Gastrocnemius medialis (tissue), 4 donors: ENCODE measurements around the gene OR4D2. TPM values are rescaled to one million over a fixed set of nuclear protein-coding genes. Genes with fewer than 3 reads are reported as not detected.
A peak's percentile ranks its signal among the peaks of the same experiment; 100 is the strongest.

Experiments
- ATAC-seq, 2 donors: fragments of 150-250 bp; one replicate each; pipeline ENCODE4 v1.9.1; 2016
- DNase-seq, 2 donors: peaks; one replicate each; pipeline ENCODE4 v3.0.0-alpha.2; 2019
- H3K27ac ChIP-seq, 4 donors: fragments of 200-600 bp; sonication (generic); 1 replicate in 1 of 4; 2 replicates in 3 of 4; pipeline ENCODE4 v1.5.1; 2016 to 2018; ENCODE audit warnings: mild to moderate bottlenecking in 2 of 4, moderate library complexity in 1 of 4
- H3K27me3 ChIP-seq, 3 donors: fragments of 200-600 bp; sonication (generic) in 2 of 3; 1 replicate in 1 of 3; 2 replicates in 2 of 3; pipeline versions ENCODE4 v1.5.1 to v1.6.0; 2016 to 2019; ENCODE audit warnings: mild to moderate bottlenecking in 1 of 3, moderate library complexity in 1 of 3
- H3K36me3 ChIP-seq, 2 donors: fragments of 200-600 bp; sonication (generic) in 1 of 2; one replicate each; pipeline ENCODE4 v1.5.1; 2017 to 2018
- H3K4me1 ChIP-seq, 2 donors: fragments of 200-600 bp; sonication (generic) in 1 of 2; one replicate each; pipeline ENCODE4 v1.5.1; 2016 to 2017; ENCODE audit warnings: mild to moderate bottlenecking in 2 of 2
- H3K4me3 ChIP-seq, 4 donors: fragments of 200-600 bp; sonication (generic) in 3 of 4; 1 replicate in 1 of 4; 2 replicates in 3 of 4; pipeline ENCODE4 v1.5.1; 2016 to 2019; ENCODE audit warnings: mild to moderate bottlenecking in 2 of 4
- H3K9me3 ChIP-seq, 3 donors: fragments of 200-600 bp; sonication (generic) in 2 of 3; 1 replicate in 1 of 3; 2 replicates in 2 of 3; pipeline ENCODE4 v1.5.1; 2016 to 2019
- CTCF ChIP-seq, 5 experiments: fragments of 450-650 bp in 3 of 5; fragments of 200-600 bp in 2 of 5; sonication (generic) in 2 of 5; IDR thresholded peaks in 4 of 5; conservative IDR thresholded peaks in 1 of 5; 1 replicate in 4 of 5; 2 replicates in 1 of 5; pipeline ENCODE4 v1.5.1; 2016 to 2019; ENCODE audit warnings: antibody characterized with exemption in 5 of 5, mild to moderate bottlenecking in 3 of 5, moderate library complexity in 3 of 5
- POLR2A ChIP-seq, 2 donors: fragments of 450-650 bp; IDR thresholded peaks; one replicate each; pipeline ENCODE4 v1.6.1; 2017; ENCODE audit warnings: antibody characterized with exemption in 2 of 2, mild to moderate bottlenecking in 2 of 2, moderate library complexity in 2 of 2
- in situ Hi-C, 4 donors: fragments of 200-750 bp; cut with MboI; loops; one replicate each; pipeline versions ENCODE4 v1.15.0 to v1.8.0; 2017; ENCODE audit warnings: low sequenced_read_pairs in 4 of 4
- intact Hi-C: fragments of 100-400 bp; cut with DNase I; formaldehyde crosslinking; loops from one replicate; pipeline ENCODE4 v1.15.1; 2023; ENCODE audit warnings: low total_unique reads
- total RNA-seq, 4 donors: library from RNA; depleted of rRNA; stranded (reverse); fragments of >200 nt; gene quantifications; one replicate each; pipeline versions ENCODE4 v1.1.0 to v1.2.3, GENCODE V29; 2016

Gene OR4D2
- total RNA-seq, 4 donors from 2014 or later: not detected

- no peak overlapping the region for H3K27ac ChIP-seq
- no peak for DNase-seq
- H3K27me3 ChIP-seq: peaks cover 0 to 10% (median 0%) of the 10 kb centered on the region in 3 donors
- no peaks in the 10 kb centered on the region for H3K36me3 ChIP-seq
- TF ChIP-seq POLR2A (IDR thresholded peaks at IDR 0.05) (no peak), CTCF (IDR thresholded peaks at IDR 0.05 in 4 of 5, conservative IDR thresholded peaks at IDR 0.05 in 1 of 5) (no peak)
- no peak overlapping the region for H3K4me3 ChIP-seq
- intact Hi-C loops (no loop called here), in situ Hi-C loops (no loop called here)
- H3K9me3 ChIP-seq: no peaks in the 10 kb centered on the region
- ATAC-seq: no peak
- no peaks in the 10 kb centered on the region for H3K4me1 ChIP-seq
These were observed 29.8 kb downstream of the OR4D2 start for GRCh38 chr17:58196610-58197009.

GRCh38 chr17:58200024-58200633 is 33.3 kb downstream of the OR4D2 start:
- Histone ChIP-seq H3K27me3 (peaks cover 0 to 10% (median 0%) of the 10 kb centered on the region in 3 donors), H3K4me1 (no peaks in the 10 kb centered on the region), H3K4me3 (no peak overlapping the region), H3K9me3 (no peaks in the 10 kb centered on the region), H3K27ac (no peak overlapping the region), H3K36me3 (no peaks in the 10 kb centered on the region)
- no peak for DNase-seq
- intact Hi-C loops: no loop called here
- ATAC-seq: no peak
- no peak for TF ChIP-seq POLR2A (IDR thresholded peaks at IDR 0.05)
- TF ChIP-seq CTCF (IDR thresholded peaks at IDR 0.05 in 4 of 5, conservative IDR thresholded peaks at IDR 0.05 in 1 of 5): peak in 1 of 5 experiments; percentile 44
- in situ Hi-C loops: loop anchor here in 1 of 4 donors (10.0 kb wide), 1 partner anchor 65 kb away; no protein-coding TSS in a partner anchor

- Histone ChIP-seq H3K36me3 (peaks cover 0 to 25% of the 10 kb centered on the region in 2 donors), H3K4me1 (no peaks in the 10 kb centered on the region), H3K27me3 (peaks cover 0 to 6% (median 0%) of the 10 kb centered on the region in 3 donors), H3K27ac (no peak overlapping the region), H3K4me3 (no peak overlapping the region), H3K9me3 (no peaks in the 10 kb centered on the region)
- in situ Hi-C loops (loop anchor here in 1 of 4 donors (10.0 kb wide), 1 partner anchor 62 kb away; no protein-coding TSS in a partner anchor), intact Hi-C loops (no loop called here)
- DNase-seq: no peak
- TF ChIP-seq CTCF (IDR thresholded peaks at IDR 0.05 in 4 of 5, conservative IDR thresholded peaks at IDR 0.05 in 1 of 5): no peak
- no peak for TF ChIP-seq POLR2A (IDR thresholded peaks at IDR 0.05)
- ATAC-seq: no peak
These were observed 36.1 kb downstream of the OR4D2 start for GRCh38 chr17:58202859-58203258.

- Histone ChIP-seq H3K27me3 (no peaks in the 10 kb centered on the region), H3K36me3 (peaks cover 0 to 40% of the 10 kb centered on the region in 2 donors), H3K27ac (no peak overlapping the region), H3K9me3 (no peaks in the 10 kb centered on the region), H3K4me1 (no peaks in the 10 kb centered on the region), H3K4me3 (no peak overlapping the region)
- intact Hi-C loops: no loop called here
- ATAC-seq (no peak), DNase-seq (no peak)
- in situ Hi-C loops: loop anchor here in 1 of 4 donors (10.0 kb wide), 1 partner anchor 60 kb away; no protein-coding TSS in a partner anchor
- no peak for TF ChIP-seq POLR2A (IDR thresholded peaks at IDR 0.05)
- no peak for TF ChIP-seq CTCF (IDR thresholded peaks at IDR 0.05 in 4 of 5, conservative IDR thresholded peaks at IDR 0.05 in 1 of 5)
These were observed 38.0 kb downstream of the OR4D2 start for GRCh38 chr17:58204796-58205195.
